Mesendoderm (in vitro differentiated cells): ENCODE results near the gene BTF3L4.

ENCODE experiments used
- DNase-seq: peaks from one replicate; pipeline ENCODE4 v3.0.0; 2013
- H2AK5ac ChIP-seq: 2 replicates; pipeline ENCODE4 v1.6.1; 2013; ENCODE audit warnings: low read length, inconsistent platforms
- H2BK120ac ChIP-seq: 2 replicates; pipeline ENCODE4 v1.6.1; 2013; ENCODE audit warnings: low read depth, mild to moderate bottlenecking, low read length, moderate library complexity, mixed read lengths
- H2BK15ac ChIP-seq: replicated peaks from 2 replicates; pipeline ENCODE4 v1.6.1; 2013; ENCODE audit warnings: low read depth, mild to moderate bottlenecking, moderate library complexity
- H2BK5ac ChIP-seq: 2 replicates; pipeline ENCODE4 v1.6.1; 2013; ENCODE audit warnings: low read length, inconsistent platforms
- H3K18ac ChIP-seq: 2 replicates; pipeline ENCODE4 v1.6.1; 2013; ENCODE audit warnings: mild to moderate bottlenecking, low read length, mixed read lengths
- H3K23ac ChIP-seq: one replicate; pipeline ENCODE4 v1.6.1; 2013; ENCODE audit warnings: low read length
- H3K27ac ChIP-seq: 2 replicates; pipeline ENCODE4 v1.5.1; 2013; ENCODE audit warnings: low read depth, mild to moderate bottlenecking, inconsistent platforms, low read length, moderate library complexity
- H3K27me3 ChIP-seq: 2 replicates; pipeline ENCODE4 v1.6.1; 2013; ENCODE audit warnings: low read length, control low read depth, mild to moderate bottlenecking, inconsistent platforms; ENCODE audit not compliant: insufficient read depth, poor library complexity
- H3K36me3 ChIP-seq: 2 replicates; pipeline ENCODE4 v1.6.1; 2013; ENCODE audit warnings: low read length, inconsistent platforms; ENCODE audit not compliant: control insufficient read depth, insufficient read depth
- H3K4ac ChIP-seq: one replicate; pipeline ENCODE4 v1.6.1; 2013; ENCODE audit warnings: low read depth, mild to moderate bottlenecking, low read length, moderate library complexity
- H3K4me1 ChIP-seq: 2 replicates; pipeline ENCODE4 v1.6.1; 2013; ENCODE audit warnings: low read depth, low read length, inconsistent platforms; ENCODE audit not compliant: control insufficient read depth
- H3K4me2 ChIP-seq: 2 replicates; pipeline ENCODE4 v1.6.1; 2013; ENCODE audit warnings: low read length
- H3K4me3 ChIP-seq: 2 replicates; pipeline ENCODE4 v1.5.1; 2013; ENCODE audit warnings: mild to moderate bottlenecking, low read length
- H3K56ac ChIP-seq: one replicate; pipeline ENCODE4 v1.6.1; 2013; ENCODE audit warnings: low read length
- H3K79me1 ChIP-seq: 2 replicates; pipeline ENCODE4 v1.6.1; 2013; ENCODE audit warnings: low read length, inconsistent platforms
- H3K79me2 ChIP-seq: 2 replicates; pipeline ENCODE4 v1.6.1; 2013; ENCODE audit warnings: mild to moderate bottlenecking, low read length; ENCODE audit not compliant: control insufficient read depth, insufficient read depth
- H3K9ac ChIP-seq: 2 replicates; pipeline ENCODE4 v1.6.1; 2013; ENCODE audit warnings: low read length, inconsistent platforms
- H4K5ac ChIP-seq: one replicate; pipeline ENCODE4 v1.6.1; 2013; ENCODE audit warnings: low read length
- H4K8ac ChIP-seq: one replicate; pipeline ENCODE4 v1.6.1; 2013; ENCODE audit warnings: low read depth, mild to moderate bottlenecking, control low read depth, low read length, moderate library complexity
- WGBS: extraction: QIAGEN DNeasy Blood & Tissue Kit; methylation state at CpG from one replicate; pipeline ENCODE4 v1.1.7; 2013; ENCODE audit warnings: low lambda C conversion rate, missing lambda C conversion rate; ENCODE audit not compliant: insufficient coverage; ENCODE audit errors: extremely low coverage; 5-methylcytosine and 5-hydroxymethylcytosine counted together

Gene BTF3L4

GRCh38 chr1:52139817-52140540, 83.9 kb downstream of the BTF3L4 start:
- H2BK5ac ChIP-seq: no peak overlapping the region
- WGBS: no CpG with 5 or more reads among the region's 5 CpGs
- DNase-seq: no peak
- H3K4ac ChIP-seq: no peak overlapping the region
- H3K27me3 ChIP-seq: no peaks in the 10 kb centered on the region
- no peak overlapping the region for H4K8ac ChIP-seq
- no peaks in the 10 kb centered on the region for H3K36me3 ChIP-seq
- H3K56ac ChIP-seq: no peak overlapping the region
- no peak overlapping the region for H3K4me3 ChIP-seq
- H2BK15ac ChIP-seq: no peak overlapping the region
- H3K79me2 ChIP-seq: no peaks in the 10 kb centered on the region
- H4K5ac ChIP-seq: no peak overlapping the region
- no peak overlapping the region for H3K27ac ChIP-seq
- H3K4me2 ChIP-seq: no peak overlapping the region
- no peaks in the 10 kb centered on the region for H3K4me1 ChIP-seq
- no peak overlapping the region for H3K18ac ChIP-seq
- no peak overlapping the region for H2AK5ac ChIP-seq
- no peak overlapping the region for H2BK120ac ChIP-seq
- no peak overlapping the region for H3K23ac ChIP-seq
- no peak overlapping the region for H3K9ac ChIP-seq
- H3K79me1 ChIP-seq: no peaks in the 10 kb centered on the region
